GM12801 (cell line): Measurements from ENCODE around the gene HIGD1B.

Experiments used
- CTCF ChIP-seq: IDR thresholded peaks from one replicate; pipeline ENCODE4 v1.5.1; 2011; ENCODE audit warnings: control low read depth; ENCODE audit not compliant: insufficient read length; ENCODE audit errors: extremely low read depth

The HIGD1B gene

GRCh38 chr17:44830359-44831288 is 17.1 kb upstream of the HIGD1B start:
- no peak for TF ChIP-seq CTCF

GRCh38 chr17:44831371-44831770 is 16.3 kb upstream of the HIGD1B start:
- TF ChIP-seq CTCF: no peak

DNA sequence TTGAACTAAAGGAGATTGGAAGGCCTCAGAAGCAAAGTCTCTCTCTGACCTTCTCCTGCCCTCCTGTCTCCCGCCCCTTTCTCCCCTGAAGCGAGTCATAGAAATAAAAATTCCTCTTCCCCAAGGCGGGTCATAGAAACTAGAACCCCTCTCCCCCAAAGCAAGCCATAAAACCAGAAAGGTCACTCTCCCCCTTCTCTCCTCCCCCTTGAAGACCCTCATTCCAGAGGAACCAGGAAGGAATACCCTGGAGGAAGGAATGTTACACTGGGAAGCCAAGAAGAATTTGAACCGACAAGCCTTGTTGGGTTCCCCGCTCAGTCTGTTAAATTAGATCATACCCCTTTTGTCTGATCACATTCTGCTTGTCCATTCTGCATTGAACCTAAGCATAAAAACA is 14.9 kb upstream of the HIGD1B start:
- TF ChIP-seq CTCF: no peak

DNA sequence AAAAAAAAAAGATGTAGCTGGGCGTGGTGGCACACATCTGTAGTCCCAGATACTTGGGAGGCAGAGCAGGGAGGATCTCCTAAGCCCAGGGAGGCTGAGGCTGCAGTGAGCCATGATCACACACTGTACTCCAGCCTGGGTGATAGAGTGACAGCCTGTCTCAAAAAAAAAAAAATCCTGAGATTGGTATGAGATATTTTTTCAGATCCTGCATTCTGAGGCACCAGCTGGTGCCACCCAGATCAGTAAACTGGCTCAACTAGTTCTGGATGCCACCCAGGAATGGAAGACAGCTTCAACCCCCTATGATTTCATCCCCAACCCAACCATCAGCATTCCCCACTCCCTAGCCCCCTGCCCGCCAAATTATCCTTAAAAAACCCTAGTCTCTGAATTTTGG is 10.5 kb upstream of the HIGD1B start:
- TF ChIP-seq CTCF: no peak

DNA sequence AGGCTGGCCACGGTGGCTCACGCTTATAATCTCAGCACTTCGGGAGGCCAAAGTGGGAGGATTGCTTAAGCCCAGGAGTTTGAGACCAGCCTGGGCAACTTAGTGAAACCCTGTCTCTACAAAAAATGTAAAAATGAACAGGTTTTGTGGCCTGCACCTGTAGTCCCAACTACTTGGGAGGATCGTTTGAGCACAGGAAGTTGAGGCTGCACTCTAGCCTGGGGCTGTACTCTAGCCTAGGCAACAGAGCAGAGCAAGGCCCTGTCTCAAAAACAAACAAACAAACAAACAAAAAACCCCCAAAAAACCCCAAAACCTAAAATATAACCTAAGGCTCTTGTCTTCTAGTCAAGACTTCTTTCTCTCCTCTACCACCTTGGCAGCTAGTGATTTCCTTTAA is 7.4 kb upstream of the HIGD1B start:
- no peak for TF ChIP-seq CTCF

- no peak for TF ChIP-seq CTCF
Observed at GRCh38 chr17:44840936-44841335, 6.7 kb upstream of the HIGD1B start.

DNA sequence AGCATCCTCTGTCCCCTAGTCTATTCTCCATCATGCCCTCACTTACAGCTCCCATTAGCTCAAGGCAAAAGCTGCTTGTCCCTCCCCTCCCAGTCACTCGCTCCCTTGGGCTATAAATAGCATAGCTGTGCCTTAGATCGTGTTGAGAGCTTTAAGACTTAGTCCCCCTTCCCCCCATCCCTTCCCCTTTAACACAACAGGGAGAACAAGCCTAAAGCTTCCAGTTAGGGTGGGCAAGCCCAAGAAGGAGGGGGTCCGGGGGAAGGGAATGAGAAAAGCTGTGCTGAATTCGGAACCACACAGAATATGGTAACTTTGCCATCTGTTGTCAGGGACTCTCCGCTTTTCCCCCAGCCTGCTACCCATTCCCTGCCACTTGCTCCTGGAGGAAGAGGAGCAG is 4.9 kb upstream of the HIGD1B start:
- no peak for TF ChIP-seq CTCF
